H9 (cell line): ENCODE results near the gene CHMP2A. TPM values are rescaled to one million over a fixed set of nuclear protein-coding genes. Genes with fewer than 3 reads are reported as not detected.
"Not testable (repeated sequence)": the region's sequence is repeated elsewhere in the genome, so short reads cannot be mapped to it uniquely, and the experiment has no call there.

Experiments
- DNase-seq: peaks from one replicate; pipeline ENCODE4 v3.0.0-alpha.2; 2017
- H2AFZ ChIP-seq: one replicate; pipeline ENCODE4 v1.6.1; 2013; ENCODE audit warnings: mild to moderate bottlenecking, low read length, control low read depth, moderate library complexity
- H2AK5ac ChIP-seq: 2 replicates; pipeline ENCODE4 v1.6.1; 2013; ENCODE audit warnings: low read length, control low read depth, mixed read lengths; ENCODE audit not compliant: insufficient read length
- H2BK120ac ChIP-seq: one replicate; pipeline ENCODE4 v1.6.1; 2013; ENCODE audit warnings: low read depth, mild to moderate bottlenecking, low read length, control low read depth, inconsistent platforms; ENCODE audit not compliant: poor library complexity, severe bottlenecking
- H2BK12ac ChIP-seq: 2 replicates; pipeline ENCODE4 v1.6.1; 2013; ENCODE audit warnings: low read length, control low read depth, mixed read lengths, low read depth; ENCODE audit not compliant: insufficient read length
- H2BK15ac ChIP-seq: 2 replicates; pipeline ENCODE4 v1.6.1; 2013; ENCODE audit warnings: low read depth, low read length, control low read depth
- H2BK20ac ChIP-seq: one replicate; pipeline ENCODE4 v1.6.1; 2013; ENCODE audit warnings: low read depth, mild to moderate bottlenecking, low read length, control low read depth, inconsistent platforms; ENCODE audit not compliant: poor library complexity, severe bottlenecking
- H2BK5ac ChIP-seq: 2 replicates; pipeline ENCODE4 v1.6.1; 2013; ENCODE audit warnings: low read length, control low read depth, mixed read lengths; ENCODE audit not compliant: insufficient read length
- H3K14ac ChIP-seq: 2 replicates; pipeline ENCODE4 v1.6.1; 2013; ENCODE audit warnings: low read length, control low read depth; ENCODE audit not compliant: insufficient read depth
- H3K18ac ChIP-seq: 2 replicates; pipeline ENCODE4 v1.6.1; 2013; ENCODE audit warnings: low read depth, mild to moderate bottlenecking, mixed read lengths, low read length, control low read depth; ENCODE audit not compliant: insufficient read length
- H3K23ac ChIP-seq: 2 replicates; pipeline ENCODE4 v1.6.1; 2013; ENCODE audit warnings: low read length, control low read depth, mixed read lengths, low read depth; ENCODE audit not compliant: insufficient read length
- H3K23me2 ChIP-seq: 2 replicates; pipeline ENCODE4 v1.6.1; 2013; ENCODE audit warnings: low read depth, mild to moderate bottlenecking, mixed read lengths, low read length, control low read depth; ENCODE audit not compliant: insufficient read length, poor library complexity, severe bottlenecking
- H3K27ac ChIP-seq: 2 replicates; pipeline ENCODE4 v1.5.1; 2013; ENCODE audit warnings: low read length, control low read depth, mixed read lengths, low read depth; ENCODE audit not compliant: insufficient read length
- H3K27me3 ChIP-seq: 2 replicates; pipeline ENCODE4 v1.6.1; 2013; ENCODE audit warnings: low read length, control low read depth, inconsistent platforms; ENCODE audit not compliant: insufficient read depth
- H3K4ac ChIP-seq: 2 replicates; pipeline ENCODE4 v1.6.1; 2013; ENCODE audit warnings: low read depth, mild to moderate bottlenecking, control low read depth, inconsistent platforms, low read length, moderate library complexity
- H3K4me1 ChIP-seq: 2 replicates; pipeline ENCODE4 v1.6.1; 2013; ENCODE audit warnings: low read length, control low read depth, inconsistent platforms; ENCODE audit not compliant: insufficient read depth
- H3K4me2 ChIP-seq: 2 replicates; pipeline ENCODE4 v1.6.1; 2013; ENCODE audit warnings: low read length, control low read depth, mixed read lengths; ENCODE audit not compliant: insufficient read length, insufficient read depth
- H3K56ac ChIP-seq: 2 replicates; pipeline ENCODE4 v1.6.1; 2013; ENCODE audit warnings: low read depth, mild to moderate bottlenecking, mixed read lengths, low read length, control low read depth; ENCODE audit not compliant: insufficient read length
- H3K79me1 ChIP-seq: 2 replicates; pipeline ENCODE4 v1.6.1; 2013; ENCODE audit warnings: low read depth, mild to moderate bottlenecking, moderate library complexity, low read length, control low read depth, inconsistent platforms; ENCODE audit not compliant: insufficient read depth, poor library complexity, severe bottlenecking
- H3K79me2 ChIP-seq: 2 replicates; pipeline ENCODE4 v1.6.1; 2013; ENCODE audit warnings: low read length, control low read depth, inconsistent platforms; ENCODE audit not compliant: insufficient read depth
- H3K9ac ChIP-seq: 2 replicates; pipeline ENCODE4 v1.6.1; 2013; ENCODE audit warnings: low read length, control low read depth, mixed read lengths; ENCODE audit not compliant: insufficient read length; ENCODE audit errors: extremely low read depth
- H3K9me3 ChIP-seq: one replicate; pipeline ENCODE4 v1.6.1; 2013; ENCODE audit warnings: low read depth, low read length, inconsistent platforms; ENCODE audit not compliant: control insufficient read depth
- H3T11ph ChIP-seq: one replicate; pipeline ENCODE4 v1.6.1; 2013; ENCODE audit warnings: mild to moderate bottlenecking, low read length, control low read depth, inconsistent platforms
- H4K20me1 ChIP-seq: one replicate; pipeline ENCODE4 v1.6.1; 2013; ENCODE audit not compliant: control insufficient read depth, insufficient read length, insufficient read depth
- H4K5ac ChIP-seq: 2 replicates; pipeline ENCODE4 v1.6.1; 2013; ENCODE audit warnings: low read depth, mild to moderate bottlenecking, mixed read lengths, low read length, control low read depth; ENCODE audit not compliant: insufficient read length
- H4K8ac ChIP-seq: replicated peaks from 2 replicates; pipeline ENCODE4 v1.6.1; 2013; ENCODE audit warnings: low read length, control low read depth, mixed read lengths, low read depth; ENCODE audit not compliant: insufficient read length
- H4K91ac ChIP-seq: 2 replicates; pipeline ENCODE4 v1.6.1; 2013; ENCODE audit warnings: low read depth, mild to moderate bottlenecking, moderate library complexity, mixed read lengths, low read length, control low read depth; ENCODE audit not compliant: insufficient read length
- H3K27ac Mint-ChIP-seq, 3 experiments: 2 replicates in 2 of 3; 3 replicates in 1 of 3; pipeline ENCODE4 v1.8.0; 2020 to 2021; ENCODE audit warnings: mixed read lengths in 3 of 3, mild to moderate bottlenecking in 1 of 3, moderate library complexity in 1 of 3
- H3K27me3 Mint-ChIP-seq: 2 replicates; pipeline ENCODE4 v1.8.0; 2021; ENCODE audit warnings: low read depth, mild to moderate bottlenecking, moderate library complexity, mixed read lengths
- H3K36me3 Mint-ChIP-seq, 3 experiments: 2 replicates in 2 of 3; 3 replicates in 1 of 3; pipeline ENCODE4 v1.8.0; 2020 to 2021; ENCODE audit warnings: low read depth in 3 of 3, mixed read lengths in 3 of 3; ENCODE audit not compliant: insufficient read depth in 1 of 3
- H3K4me1 Mint-ChIP-seq, 2 experiments: 2 replicates each; pipeline ENCODE4 v1.8.0; 2020; ENCODE audit warnings: mixed read lengths in 2 of 2
- H3K4me3 Mint-ChIP-seq, 2 experiments: 2 replicates in 1 of 2; 3 replicates in 1 of 2; pipeline ENCODE4 v1.8.0; 2020 to 2021; ENCODE audit warnings: mild to moderate bottlenecking in 2 of 2, mixed read lengths in 2 of 2, moderate library complexity in 1 of 2
- H3K9me3 Mint-ChIP-seq, 2 experiments: 2 replicates in 1 of 2; 3 replicates in 1 of 2; pipeline ENCODE4 v1.8.0; 2020; ENCODE audit warnings: mild to moderate bottlenecking in 2 of 2, mixed read lengths in 2 of 2, moderate library complexity in 1 of 2
- total RNA-seq: library from RNA; stranded (reverse); gene quantifications from 2 replicates; pipeline ENCODE4 v1.2.1, GENCODE V29; 2021

CHMP2A gene
- total RNA-seq, 1 experiment from 2014 or later: 109 TPM

DNA sequence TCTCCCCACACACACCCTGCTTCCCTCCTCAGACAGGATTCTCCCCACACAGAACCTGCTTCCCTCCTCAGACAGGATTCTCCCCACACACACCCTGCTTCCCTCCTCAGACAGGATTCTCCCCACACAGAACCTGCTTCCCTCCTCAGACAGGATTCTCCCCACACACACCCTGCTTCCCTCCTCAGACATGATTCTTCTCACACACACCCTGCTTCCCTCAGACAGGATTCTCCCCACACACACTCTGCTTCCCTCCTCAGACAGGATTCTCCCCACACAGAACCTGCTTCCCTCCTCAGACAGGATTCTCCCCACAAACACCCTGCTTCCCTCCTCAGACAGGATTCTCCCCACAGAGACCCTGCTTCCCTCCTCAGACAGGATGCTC, 15.7 kb downstream of the CHMP2A start:
- not testable (repeated sequence) for H3K9me3 Mint-ChIP-seq, H3K9me3 ChIP-seq, H3K36me3 Mint-ChIP-seq, H4K8ac ChIP-seq, DNase-seq, H2BK15ac ChIP-seq, H4K20me1 ChIP-seq, H4K91ac ChIP-seq, H3K14ac ChIP-seq, H3K79me2 ChIP-seq, H2AFZ ChIP-seq, H3K23me2 ChIP-seq, H3K4ac ChIP-seq, H3K9ac ChIP-seq, H3K23ac ChIP-seq, H3K27me3 ChIP-seq, H2BK120ac ChIP-seq, H4K5ac ChIP-seq, H2BK5ac ChIP-seq, H3K56ac ChIP-seq, H3K79me1 ChIP-seq, H2AK5ac ChIP-seq, H3K4me1 ChIP-seq, H2BK12ac ChIP-seq, H3T11ph ChIP-seq, H2BK20ac ChIP-seq
- H3K27ac ChIP-seq: peak overlapping the region; percentile 38
- peaks cover 7 to 13% of the 10 kb centered on the region in 2 experiments for H3K4me1 Mint-ChIP-seq
- peak overlapping the region in 1 of 2 experiments; percentile 60; a peak in 2 of 5 replicates for H3K4me3 Mint-ChIP-seq
- H3K18ac ChIP-seq: peak overlapping the region; percentile 45
- H3K4me2 ChIP-seq: peak overlapping the region; percentile 39
- peaks cover 38% of the 10 kb centered on the region for H3K27me3 Mint-ChIP-seq
- H3K27ac Mint-ChIP-seq: peak overlapping the region in 1 of 3 experiments; percentile 89; a peak in 3 of 7 replicates
